Measurements from ENCODE around the gene OSTF1.

GRCh38 chr9:75138260-75139040, 50.1 kb downstream of the OSTF1 start:
- no peak for TF ChIP-seq POLR2AphosphoS5 (IDR thresholded peaks at IDR 0.05; ENCODE audit: insufficient read depth, low read depth, low read length)
- no peak for TF ChIP-seq POLR2A (IDR thresholded peaks at IDR 0.05; ENCODE audit: low read depth, low read length)
- TF ChIP-seq CTCF (IDR thresholded peaks at IDR 0.05; ENCODE audit: extremely low read depth in 1 of 2, insufficient read depth in 1 of 2, low read depth in 1 of 2, low read length in 2 of 2) = no peak
- TF ChIP-seq, protein P1, sequence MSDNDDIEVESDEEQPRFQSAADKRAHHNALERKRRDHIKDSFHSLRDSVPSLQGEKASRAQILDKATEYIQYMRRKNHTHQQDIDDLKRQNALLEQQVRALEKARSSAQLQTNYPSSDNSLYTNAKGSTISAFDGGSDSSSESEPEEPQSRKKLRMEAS (IDR thresholded peaks at IDR 0.05; ENCODE audit: insufficient read depth, insufficient read length) = no peak
- no peak for TF ChIP-seq JUN (IDR thresholded peaks at IDR 0.05; ENCODE audit: borderline replicate concordance, insufficient read depth, insufficient read length, low read depth)
- TF ChIP-seq MYC (IDR thresholded peaks at IDR 0.05; ENCODE audit: low read depth, low read length) = no peak
